Esophagus (tissue), 2 donors: ENCODE results near the gene RFX3. TPM values are rescaled to one million over a fixed set of nuclear protein-coding genes. Genes with fewer than 3 reads are reported as not detected.

ENCODE experiments used
- H3K27ac ChIP-seq, 2 donors: one replicate each; pipeline ENCODE4 v1.5.1; 2013; ENCODE audit warnings: low read depth in 2 of 2, mild to moderate bottlenecking in 2 of 2, inconsistent platforms in 1 of 2, low read length in 1 of 2, moderate library complexity in 1 of 2
- H3K27me3 ChIP-seq, 2 donors: one replicate each; pipeline ENCODE4 v1.6.1; 2013; ENCODE audit warnings: low read length in 2 of 2, control low read depth in 1 of 2, mild to moderate bottlenecking in 1 of 2; ENCODE audit not compliant: insufficient read depth in 2 of 2, control insufficient read depth in 1 of 2
- H3K36me3 ChIP-seq, 2 donors: one replicate each; pipeline ENCODE4 v1.6.1; 2013; ENCODE audit warnings: low read length in 1 of 2; ENCODE audit not compliant: control insufficient read depth in 2 of 2, insufficient read depth in 2 of 2
- H3K4me1 ChIP-seq, 2 donors: one replicate each; pipeline ENCODE4 v1.6.1; 2013; ENCODE audit warnings: low read length in 1 of 2; ENCODE audit not compliant: control insufficient read depth in 2 of 2, insufficient read depth in 2 of 2
- H3K4me3 ChIP-seq, 2 donors: one replicate each; pipeline ENCODE4 v1.5.1; 2013; ENCODE audit warnings: low read length in 2 of 2, mild to moderate bottlenecking in 2 of 2, low read depth in 1 of 2, moderate library complexity in 1 of 2
- H3K9me3 ChIP-seq, 2 donors: one replicate each; pipeline ENCODE4 v1.6.1; 2013; ENCODE audit warnings: mild to moderate bottlenecking in 2 of 2, low read depth in 1 of 2, low read length in 1 of 2, moderate library complexity in 1 of 2; ENCODE audit not compliant: control insufficient read depth in 2 of 2, insufficient read depth in 1 of 2
- WGBS, 2 donors: extraction: QIAGEN DNeasy Blood & Tissue Kit; methylation state at CpG; one replicate each; pipeline ENCODE4 v1.1.7; 2013; 5-methylcytosine and 5-hydroxymethylcytosine counted together
- polyA plus RNA-seq, 2 donors: library from polyadenylated mRNA; stranded (reverse); fragments of 200-250 nt; gene quantifications; one replicate each; pipeline ENCODE4 v1.2.3, GENCODE V29; 2013
- donor health status: healthy with polysubstance abuse.
- donor health status: Bipolar disorder and iron deficiency.

Gene RFX3
- polyA plus RNA-seq, 2 donors = 0.61 to 1.2 TPM

DNA sequence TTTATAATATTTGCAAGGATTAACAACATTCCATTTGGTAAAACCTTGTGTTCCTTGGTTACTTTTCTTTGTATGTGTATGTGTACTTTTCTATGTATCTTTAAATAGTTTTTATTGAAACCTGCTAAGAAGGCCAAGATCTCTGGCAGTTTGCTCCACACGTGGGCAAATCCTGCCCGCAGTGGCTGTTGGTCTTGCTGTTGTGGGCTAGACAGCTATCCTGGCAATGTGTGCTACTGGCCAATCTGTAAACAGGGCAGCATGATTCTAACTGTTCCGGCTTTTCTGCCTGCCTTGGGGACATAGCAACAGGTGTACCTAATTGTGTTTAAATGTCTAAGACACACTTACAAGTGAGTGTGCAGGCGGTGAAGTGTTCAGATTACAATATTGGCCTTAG is 286.6 kb downstream of the RFX3 start:
- 89 to 90% methylated on average over 4 of the region's 4 CpGs for WGBS, 2 donors
- Histone ChIP-seq H3K27ac (no peak overlapping the region), H3K4me1 (no peaks in the 10 kb centered on the region), H3K27me3 (no peaks in the 10 kb centered on the region), H3K36me3 (no peaks in the 10 kb centered on the region), H3K4me3 (no peak overlapping the region), H3K9me3 (no peaks in the 10 kb centered on the region)

DNA sequence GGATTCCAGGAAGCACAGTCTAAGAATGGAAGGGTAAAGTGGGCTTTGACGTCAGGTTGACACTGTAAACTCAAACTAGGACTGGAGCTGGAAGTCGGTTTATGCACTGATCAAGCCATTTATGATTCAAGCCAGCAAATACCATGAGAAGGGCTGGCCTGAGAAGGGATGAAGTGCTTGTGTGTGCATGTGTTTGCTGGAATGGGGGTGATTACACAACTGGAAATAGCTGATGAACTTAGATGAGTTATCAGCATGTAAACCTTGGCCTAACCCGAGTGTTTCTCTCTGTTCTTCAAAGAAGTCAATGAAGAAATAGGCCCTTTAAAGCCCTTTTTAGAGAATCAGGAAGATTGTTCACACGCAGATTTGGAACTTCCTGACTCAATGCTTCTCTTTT is 287.6 kb downstream of the RFX3 start:
- 93 to 96% methylated on average over 4 of the region's 4 CpGs for WGBS, 2 donors
- Histone ChIP-seq H3K9me3 (no peaks in the 10 kb centered on the region), H3K4me1 (no peaks in the 10 kb centered on the region), H3K4me3 (no peak overlapping the region), H3K27me3 (no peaks in the 10 kb centered on the region), H3K27ac (no peak overlapping the region), H3K36me3 (no peaks in the 10 kb centered on the region)

DNA sequence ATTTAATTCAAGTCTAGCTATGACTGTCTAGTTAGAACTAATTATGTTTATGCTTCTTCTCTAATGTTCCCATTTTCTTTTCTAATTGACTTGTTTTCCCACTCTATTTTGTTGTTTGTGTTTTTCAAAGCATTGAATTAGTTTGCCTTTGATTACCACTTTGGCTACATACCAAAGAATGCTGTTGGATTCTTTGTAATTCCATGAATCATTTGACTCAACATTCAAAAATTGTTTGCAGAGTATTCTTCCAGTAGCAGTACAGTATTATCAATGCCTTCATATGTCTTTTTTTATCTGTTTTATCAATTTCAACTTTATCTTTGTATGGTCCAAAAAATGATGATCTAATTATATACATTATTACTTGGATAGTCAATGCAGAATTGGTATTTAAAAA is 288.7 kb downstream of the RFX3 start:
- no peak overlapping the region for H3K27ac ChIP-seq
- H3K4me1 ChIP-seq = no peaks in the 10 kb centered on the region
- no peak overlapping the region for H3K4me3 ChIP-seq
- H3K36me3 ChIP-seq = no peaks in the 10 kb centered on the region
- no peaks in the 10 kb centered on the region for H3K9me3 ChIP-seq
- no peaks in the 10 kb centered on the region for H3K27me3 ChIP-seq

DNA sequence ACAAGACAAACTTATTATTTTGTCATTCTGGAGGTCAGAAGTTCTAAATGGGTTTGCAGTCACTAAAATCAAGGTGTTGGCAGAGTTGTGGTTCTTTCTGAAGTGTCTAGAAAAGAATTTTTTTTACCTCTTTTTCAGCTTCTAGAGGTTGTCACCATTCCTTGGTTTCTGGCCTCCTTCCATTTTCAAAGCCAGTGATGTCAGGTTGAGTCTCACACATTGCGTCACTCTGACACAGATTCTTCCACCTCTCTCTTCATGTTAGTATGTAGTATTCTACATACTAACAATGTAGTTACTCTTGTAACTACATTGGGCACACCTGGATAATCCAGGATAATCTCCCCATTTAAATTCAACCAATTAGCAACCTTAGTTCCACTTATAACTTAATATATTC is 290.3 kb downstream of the RFX3 start:
- H3K4me3 ChIP-seq = no peak overlapping the region
- H3K4me1 ChIP-seq = no peaks in the 10 kb centered on the region
- no peak overlapping the region for H3K27ac ChIP-seq
- no peaks in the 10 kb centered on the region for H3K27me3 ChIP-seq
- 89 to 90% methylated on average over 1 of the region's 1 CpG for WGBS, 2 donors
- H3K36me3 ChIP-seq = no peaks in the 10 kb centered on the region
- no peaks in the 10 kb centered on the region for H3K9me3 ChIP-seq

DNA sequence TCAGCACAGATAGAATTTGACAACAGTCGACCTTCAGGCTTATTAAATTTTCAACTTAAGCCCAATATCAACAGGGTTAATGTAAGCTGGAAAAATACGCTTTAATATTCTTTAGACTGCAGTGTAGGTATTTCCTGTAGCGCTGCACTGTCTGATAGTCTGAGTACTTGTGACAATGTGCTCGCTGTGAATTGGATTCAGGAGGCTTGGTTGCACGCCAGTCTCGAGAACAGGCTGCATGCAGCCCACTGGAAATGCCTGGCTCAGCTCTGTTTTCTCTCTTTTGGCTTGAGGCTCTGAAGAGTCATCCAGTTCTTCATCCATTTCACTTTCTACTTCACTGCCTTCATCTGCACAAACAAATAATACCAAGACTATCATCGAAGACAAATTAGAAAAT is 300.9 kb downstream of the RFX3 start:
- Histone ChIP-seq H3K27ac (no peak overlapping the region), H3K27me3 (no peaks in the 10 kb centered on the region), H3K4me3 (no peak overlapping the region), H3K9me3 (no peaks in the 10 kb centered on the region), H3K36me3 (no peaks in the 10 kb centered on the region), H3K4me1 (no peaks in the 10 kb centered on the region)
- WGBS, 2 donors = 77 to 78% methylated on average over 7 of the region's 7 CpGs

DNA sequence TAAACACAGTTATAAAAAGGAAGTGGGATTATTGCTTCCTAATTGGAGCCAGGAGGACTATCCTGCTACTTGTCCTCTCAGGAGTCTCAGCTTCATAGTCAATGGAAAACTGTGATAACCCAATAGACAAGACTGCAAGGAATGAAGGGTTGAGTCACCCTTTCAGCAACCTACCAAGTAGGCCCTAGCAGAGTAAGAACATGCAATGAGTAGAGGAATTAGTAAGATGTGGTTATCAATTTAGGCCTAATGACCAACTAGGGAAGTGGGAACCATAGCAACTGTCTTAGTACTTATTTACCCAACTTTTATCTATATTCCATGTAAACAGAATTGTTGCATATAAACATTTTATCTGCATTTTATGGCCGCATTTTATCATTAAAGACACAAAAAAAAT is 310.1 kb downstream of the RFX3 start:
- Histone ChIP-seq H3K4me1 (no peaks in the 10 kb centered on the region), H3K27me3 (no peaks in the 10 kb centered on the region), H3K4me3 (no peak overlapping the region), H3K36me3 (no peaks in the 10 kb centered on the region), H3K27ac (no peak overlapping the region), H3K9me3 (no peaks in the 10 kb centered on the region)
- WGBS, 2 donors = 53 to 66% methylated on average over 1 of the region's 1 CpG

- Histone ChIP-seq H3K9me3 (no peaks in the 10 kb centered on the region), H3K27ac (no peak overlapping the region), H3K27me3 (no peaks in the 10 kb centered on the region), H3K4me3 (no peak overlapping the region), H3K36me3 (no peaks in the 10 kb centered on the region), H3K4me1 (no peaks in the 10 kb centered on the region)
- WGBS, 2 donors = 56 to 57% methylated on average over 4 of the region's 4 CpGs
These were observed 311.1 kb downstream of the RFX3 start for GRCh38 chr9:3214741-3215140.

DNA sequence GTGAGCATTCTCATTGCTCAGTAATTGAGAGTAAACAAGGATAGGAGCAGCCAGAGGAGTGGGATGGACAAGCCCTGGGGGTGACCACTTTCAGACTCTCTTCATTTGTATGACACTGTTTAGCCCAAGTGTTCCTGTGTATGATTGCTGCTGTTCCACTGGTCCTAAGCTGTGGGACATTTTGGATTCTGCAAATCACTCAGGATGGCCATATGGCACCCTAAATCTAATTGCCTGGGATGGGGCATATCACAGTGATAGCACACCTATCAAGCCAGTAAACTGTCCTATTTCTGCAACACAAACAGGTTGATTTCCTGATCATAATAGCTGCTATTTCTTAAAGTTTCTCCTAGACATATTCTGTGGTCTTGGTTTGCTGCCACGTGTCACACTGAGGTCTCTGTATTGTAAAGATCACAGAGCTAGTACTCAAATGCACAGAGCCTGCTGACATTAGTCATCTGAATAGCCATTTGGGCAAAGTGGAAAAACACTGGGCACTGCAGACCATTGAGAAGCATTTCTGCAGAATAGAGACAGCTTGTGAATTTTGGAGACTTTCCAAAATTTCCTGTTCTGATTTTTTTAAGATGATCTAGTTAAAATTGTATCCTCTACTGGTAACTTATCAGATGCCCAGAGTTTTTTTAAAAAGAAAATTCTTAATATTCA is 320.2 kb downstream of the RFX3 start:
- Histone ChIP-seq H3K27me3 (no peaks in the 10 kb centered on the region), H3K36me3 (no peaks in the 10 kb centered on the region), H3K9me3 (no peaks in the 10 kb centered on the region), H3K27ac (no peak overlapping the region), H3K4me3 (no peak overlapping the region), H3K4me1 (no peaks in the 10 kb centered on the region)
- WGBS, 2 donors = 61 to 65% methylated on average over 1 of the region's 1 CpG

GRCh38 chr9:3200331-3200774 is 325.4 kb downstream of the RFX3 start:
- no peaks in the 10 kb centered on the region for H3K9me3 ChIP-seq
- H3K4me3 ChIP-seq = no peak overlapping the region
- H3K36me3 ChIP-seq = no peaks in the 10 kb centered on the region
- no peak overlapping the region for H3K27ac ChIP-seq
- 89 to 91% methylated on average over 4 of the region's 4 CpGs for WGBS, 2 donors
- no peaks in the 10 kb centered on the region for H3K27me3 ChIP-seq
- no peaks in the 10 kb centered on the region for H3K4me1 ChIP-seq

- H3K9me3 ChIP-seq = no peaks in the 10 kb centered on the region
- no peak overlapping the region for H3K27ac ChIP-seq
- H3K36me3 ChIP-seq = no peaks in the 10 kb centered on the region
- no peaks in the 10 kb centered on the region for H3K4me1 ChIP-seq
- no peak overlapping the region for H3K4me3 ChIP-seq
- 64 to 70% methylated on average over 4 of the region's 4 CpGs for WGBS, 2 donors
- no peaks in the 10 kb centered on the region for H3K27me3 ChIP-seq
These were observed 332.0 kb downstream of the RFX3 start for GRCh38 chr9:3193791-3194190.
